Measurements from ENCODE around the gene METTL16.
"Not testable (repeated sequence)": the region's sequence is repeated elsewhere in the genome, so short reads cannot be mapped to it uniquely, and the experiment has no call there.

METTL16 gene

GRCh38 chr17:2447479-2447878, 64.2 kb downstream of the METTL16 start:
- not testable (repeated sequence) for DNase-seq

GRCh38 chr17:2445638-2446037, 66.0 kb downstream of the METTL16 start:
- DNase-seq, result no peak

- DNase-seq, result no peak
Measured at GRCh38 chr17:2444382-2444781, 67.3 kb downstream of the METTL16 start.

DNA sequence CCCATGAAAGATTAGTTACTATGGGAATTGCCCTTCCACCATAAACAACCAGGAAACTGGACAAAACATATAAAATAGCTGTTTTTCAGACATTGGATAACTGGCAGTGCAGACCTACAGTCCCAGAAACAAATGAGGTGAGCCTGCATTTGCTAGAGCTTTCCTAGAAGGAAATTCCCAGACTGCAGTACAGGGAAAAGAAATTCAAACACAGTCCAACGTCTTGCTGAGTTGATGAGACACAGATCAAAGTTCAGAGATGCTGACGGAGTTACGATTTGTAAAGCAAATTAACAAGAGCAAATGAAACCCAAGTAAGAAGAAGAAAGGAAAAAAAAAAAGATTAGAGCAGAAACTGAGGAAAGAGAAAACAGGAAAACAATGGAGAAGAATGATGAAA, 69.5 kb downstream of the METTL16 start:
- no peak for DNase-seq

DNA sequence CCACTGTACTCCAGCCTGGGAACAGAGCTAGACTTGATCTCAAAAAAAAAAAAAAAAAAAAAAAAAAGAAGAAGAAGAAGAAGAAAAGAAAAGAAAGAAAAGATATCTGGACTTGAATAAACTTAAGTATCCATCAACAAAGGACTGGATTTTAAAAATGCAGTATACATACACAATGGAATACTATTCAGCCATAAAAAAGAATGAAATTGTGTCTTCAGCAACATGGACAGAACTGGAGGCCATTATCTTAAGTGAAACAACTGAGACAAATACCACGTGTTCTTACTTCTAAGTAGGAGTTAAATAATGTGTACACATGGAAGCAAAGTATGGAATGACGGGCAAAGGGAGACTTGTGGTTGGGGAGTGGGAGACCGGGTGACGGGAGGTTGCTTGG, 70.8 kb downstream of the METTL16 start:
- DNase-seq, result no peak

DNA sequence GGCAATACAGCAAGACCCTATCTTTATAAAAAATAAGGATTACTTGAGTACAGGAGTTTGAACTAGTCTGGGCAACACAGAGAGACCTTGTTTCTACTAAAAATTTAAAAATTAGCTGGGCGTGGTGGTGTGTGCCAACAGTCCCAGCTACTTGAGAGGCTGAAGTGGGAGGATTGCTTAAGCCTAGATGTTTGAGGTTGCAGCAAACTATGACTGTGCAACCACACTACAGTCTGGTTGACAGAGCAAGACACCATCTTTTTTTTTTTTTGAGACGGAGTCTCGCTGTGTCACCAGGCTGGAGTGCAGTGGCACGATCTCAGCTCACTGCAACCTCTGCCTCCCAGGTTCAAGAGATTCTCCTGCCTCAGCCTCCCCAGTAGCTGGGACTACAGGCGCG, 71.7 kb downstream of the METTL16 start:
- not testable (repeated sequence) for DNase-seq

GRCh38 chr17:2438823-2439222, 72.9 kb downstream of the METTL16 start:
- no peak for DNase-seq

DNA sequence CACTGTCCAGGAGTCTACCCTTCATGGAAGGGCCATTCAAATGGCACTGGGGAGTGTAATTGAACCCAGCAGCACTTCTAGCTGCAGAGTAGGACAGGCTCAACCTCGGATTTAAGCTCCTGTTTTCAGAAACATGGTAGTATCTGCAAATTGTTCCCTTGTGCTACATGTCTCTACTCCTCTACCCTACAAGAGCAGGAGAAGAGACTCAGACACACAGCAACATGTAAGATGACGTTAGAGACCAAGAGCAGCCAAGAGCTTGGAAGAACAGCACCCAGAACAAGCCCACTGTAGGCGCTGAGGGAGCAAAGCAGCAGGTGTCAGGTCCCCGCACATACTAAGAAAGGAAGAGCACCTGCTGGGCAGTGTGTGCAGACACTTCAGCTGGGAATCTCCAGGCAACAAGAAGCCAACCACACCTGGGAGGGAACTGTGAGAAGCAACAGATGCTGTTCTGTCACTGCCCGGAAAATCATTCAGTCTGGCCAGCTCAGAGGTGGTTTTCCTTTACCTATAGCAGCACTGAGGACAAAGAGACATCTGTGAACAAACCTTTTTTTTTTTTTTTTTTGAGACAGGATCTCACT, 75.3 kb downstream of the METTL16 start:
- DNase-seq, result no peak

- DNase-seq, result no peak
Measured at GRCh38 chr17:2435862-2436261, 75.8 kb downstream of the METTL16 start.

- no peak for DNase-seq
Measured at GRCh38 chr17:2435181-2435741, 76.4 kb downstream of the METTL16 start.

DNA sequence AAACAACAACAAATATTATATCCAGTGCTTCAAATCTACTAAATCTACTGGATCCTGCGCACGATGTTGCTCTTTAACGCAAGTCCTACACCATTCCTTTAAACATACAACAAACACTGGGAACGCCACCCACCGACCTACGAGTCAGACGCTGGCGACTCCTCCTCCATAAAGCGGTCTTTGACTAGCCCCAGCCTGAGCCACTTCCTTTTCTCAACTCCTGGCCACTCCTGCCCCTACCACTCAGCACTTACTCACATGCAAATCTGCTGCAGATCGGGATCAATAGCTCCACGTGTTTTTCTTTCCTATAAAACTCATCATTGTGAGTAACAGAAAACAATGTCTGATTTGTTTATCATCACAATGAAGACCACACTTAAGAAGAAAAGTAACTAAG, 78.0 kb downstream of the METTL16 start:
- no peak for DNase-seq

DNA sequence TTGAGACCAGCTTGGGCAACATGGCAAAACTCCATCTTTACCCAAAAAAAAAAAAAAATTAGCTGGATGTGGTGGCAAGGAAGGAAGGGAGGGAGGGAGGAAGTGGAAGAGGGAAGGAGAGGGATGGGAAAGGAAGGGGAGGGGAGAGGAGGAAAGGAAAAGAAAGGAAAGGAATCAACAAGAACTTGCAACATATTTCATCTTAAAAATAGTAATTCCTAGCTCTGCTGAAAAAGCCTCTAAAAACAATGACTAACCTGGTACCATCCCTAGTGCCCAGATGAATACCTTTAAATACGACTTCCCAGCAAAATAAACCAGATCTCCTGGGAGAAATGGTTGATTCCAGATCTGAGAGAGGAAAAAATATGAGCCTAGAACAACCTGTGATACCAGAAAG, 83.8 kb downstream of the METTL16 start:
- DNase-seq, result no peak

DNA sequence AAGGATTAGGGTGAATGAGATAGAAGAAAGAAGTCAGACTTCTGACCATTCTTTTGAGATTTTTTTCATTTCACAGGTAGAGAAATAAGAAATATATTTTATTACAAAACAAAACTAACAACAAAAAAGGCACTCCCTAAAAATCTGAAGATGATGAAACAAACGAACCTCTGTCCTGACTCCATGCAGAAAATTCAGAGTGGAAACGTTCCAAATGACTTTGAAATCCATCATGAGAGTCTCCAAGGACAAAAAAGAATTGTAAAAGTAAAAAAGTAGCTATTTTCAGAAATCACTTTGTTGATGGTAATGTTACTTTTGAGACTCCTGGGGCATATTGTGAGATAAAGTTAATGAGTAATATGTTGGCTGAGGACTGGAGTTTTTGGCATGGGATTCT, 84.5 kb downstream of the METTL16 start:
- no peak for DNase-seq

- no peak for DNase-seq
Measured at GRCh38 chr17:2423271-2423670, 88.4 kb downstream of the METTL16 start.

- DNase-seq, result no peak
Measured at GRCh38 chr17:2421315-2422147, 90.2 kb downstream of the METTL16 start.

GRCh38 chr17:2420176-2420575, 91.5 kb downstream of the METTL16 start:
- DNase-seq, result no peak

DNA sequence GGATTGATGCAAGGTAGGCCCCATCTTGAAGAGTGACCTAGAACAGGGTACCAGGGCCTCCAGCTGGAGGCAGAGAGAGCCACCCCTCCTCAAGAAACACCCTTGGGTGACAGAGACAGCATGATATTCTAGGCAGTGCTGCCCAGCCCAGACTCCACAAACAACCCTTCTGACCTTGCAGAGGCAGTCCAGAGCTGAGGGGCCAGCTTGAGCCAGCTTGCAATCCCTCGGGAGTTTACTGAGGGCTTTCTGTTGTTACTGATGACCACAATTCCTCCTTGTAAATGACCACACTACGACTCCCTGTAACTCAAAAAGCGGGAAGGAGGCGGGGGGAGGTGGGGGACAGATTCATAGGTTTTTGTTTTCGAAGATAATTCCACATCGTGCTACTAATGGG, 92.2 kb downstream of the METTL16 start:
- no peak for DNase-seq

DNA sequence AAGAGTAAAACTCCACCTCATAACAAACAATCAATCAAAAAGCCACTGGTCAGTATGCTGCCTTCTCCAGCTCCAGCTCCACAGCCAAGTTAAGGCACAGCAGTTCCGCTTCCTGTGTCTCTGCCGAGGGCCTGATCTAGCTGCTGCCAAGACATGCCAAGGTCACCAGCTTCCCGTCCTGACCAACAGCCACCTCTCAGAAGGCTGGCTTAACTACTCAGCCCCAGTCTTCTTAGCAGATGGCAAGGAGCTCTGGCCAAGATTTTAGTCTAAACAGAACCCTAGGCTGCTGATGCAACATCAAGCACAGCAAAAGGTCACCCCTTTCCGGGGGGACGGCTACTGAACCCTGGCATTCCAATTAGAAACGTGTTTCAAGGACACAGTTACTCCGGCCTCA, 93.1 kb downstream of the METTL16 start:
- no peak for DNase-seq

GRCh38 chr17:2416010-2416734, 95.5 kb downstream of the METTL16 start:
- peak; percentile 52 to 72 for DNase-seq

DNA sequence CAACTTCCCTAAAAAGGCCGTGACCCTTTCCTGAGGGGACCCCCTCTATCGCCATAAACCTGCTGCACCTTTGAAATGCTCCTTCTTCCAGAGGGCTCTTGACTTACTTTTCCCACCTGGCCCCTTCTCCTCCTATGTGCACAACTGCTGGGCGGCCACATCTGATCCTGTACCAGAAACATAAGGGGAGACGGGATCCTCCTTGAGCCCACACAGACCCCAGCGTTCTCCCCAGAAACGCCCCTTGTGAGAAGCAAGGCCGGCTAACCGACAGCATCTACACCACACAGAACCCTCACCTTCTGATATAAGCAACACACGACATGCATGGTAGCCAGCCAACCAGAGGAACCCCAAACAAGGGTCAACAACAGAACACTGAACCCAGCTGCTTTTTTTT, 96.6 kb downstream of the METTL16 start:
- DNase-seq, result no peak

- no peak for DNase-seq
Measured at GRCh38 chr17:2414446-2415064, 97.1 kb downstream of the METTL16 start.

- no peak for DNase-seq
Measured at GRCh38 chr17:2412561-2413021, 99.1 kb downstream of the METTL16 start.

DNA sequence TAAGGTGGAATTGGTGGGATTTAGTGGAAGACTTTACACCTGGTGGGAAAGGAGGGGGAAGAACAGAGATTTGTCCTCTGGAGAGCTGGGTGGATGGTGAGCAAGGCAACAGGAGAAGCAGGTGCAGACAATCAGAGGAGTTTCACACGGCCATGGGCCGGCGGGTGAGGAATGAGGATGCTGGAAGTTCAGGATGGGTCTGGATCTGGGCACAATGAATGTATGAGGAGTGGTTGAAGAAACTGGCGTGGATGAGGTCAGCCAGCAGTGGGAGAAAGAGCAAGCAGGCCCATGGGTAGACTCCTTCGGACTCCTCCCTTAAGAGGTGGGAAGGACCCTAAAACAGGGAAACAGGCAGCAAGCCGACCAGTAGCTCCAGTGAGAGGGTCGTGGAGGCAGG, 100.7 kb downstream of the METTL16 start:
- DNase-seq, result no peak
